Muscle layer of colon (tissue), 2 donors: ENCODE measurements around the gene DENND11.

ENCODE experiments used
- H3K27ac ChIP-seq: one replicate; pipeline ENCODE4 v1.7.0; 2013; ENCODE audit warnings: low read depth, mild to moderate bottlenecking, low read length, moderate library complexity
- H3K27me3 ChIP-seq, 2 donors: one replicate each; pipeline ENCODE4 v1.7.0; 2013; ENCODE audit warnings: low read length in 2 of 2, mild to moderate bottlenecking in 2 of 2; ENCODE audit not compliant: insufficient read depth in 2 of 2, control insufficient read depth in 1 of 2
- H3K36me3 ChIP-seq: one replicate; pipeline ENCODE4 v1.7.0; 2013; ENCODE audit warnings: mild to moderate bottlenecking, low read length; ENCODE audit not compliant: insufficient read depth
- H3K4me1 ChIP-seq: one replicate; pipeline ENCODE4 v1.7.0; 2013; ENCODE audit warnings: mild to moderate bottlenecking, low read length; ENCODE audit not compliant: insufficient read depth
- H3K4me3 ChIP-seq, 2 donors: one replicate each; pipeline ENCODE4 v1.7.0; 2013; ENCODE audit warnings: low read length in 2 of 2, low read depth in 1 of 2, mild to moderate bottlenecking in 1 of 2, moderate library complexity in 1 of 2
- H3K9ac ChIP-seq: one replicate; pipeline ENCODE4 v1.7.0; 2013; ENCODE audit warnings: low read length
- H3K9me3 ChIP-seq: one replicate; pipeline ENCODE4 v1.7.0; 2013; ENCODE audit warnings: mild to moderate bottlenecking, low read length
- donor health status: abdominal sarcoma.
- donor health status: Adenocarcinoma of cecum.

The DENND11 gene

DNA sequence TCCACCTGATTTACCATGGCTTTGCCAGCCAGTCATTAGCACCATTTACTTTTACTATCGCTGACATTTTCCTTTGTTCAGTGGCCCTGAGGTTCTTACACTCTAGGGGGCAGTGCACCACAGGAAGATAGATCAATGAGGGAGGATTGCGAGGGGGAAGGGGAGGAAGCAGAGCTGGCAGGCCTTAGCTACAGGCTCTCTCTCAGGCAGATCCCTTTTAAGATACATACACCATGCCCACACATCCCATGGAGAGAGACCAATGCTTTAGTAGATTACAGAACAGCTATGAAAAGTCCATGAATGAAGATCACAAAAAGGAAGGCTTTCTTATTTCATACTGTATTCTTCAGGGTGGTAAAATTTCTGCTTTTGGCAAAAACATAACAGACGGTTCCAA is 47.4 kb downstream of the DENND11 start:
- H3K9me3 ChIP-seq = no peaks in the 10 kb centered on the region
- no peak overlapping the region for H3K27ac ChIP-seq
- peaks cover 11% of the 10 kb centered on the region for H3K4me1 ChIP-seq
- no peaks in the 10 kb centered on the region for H3K27me3 ChIP-seq
- H3K4me3 ChIP-seq = no peak overlapping the region
- H3K36me3 ChIP-seq = peaks cover 11% of the 10 kb centered on the region
- H3K9ac ChIP-seq = no peak overlapping the region

DNA sequence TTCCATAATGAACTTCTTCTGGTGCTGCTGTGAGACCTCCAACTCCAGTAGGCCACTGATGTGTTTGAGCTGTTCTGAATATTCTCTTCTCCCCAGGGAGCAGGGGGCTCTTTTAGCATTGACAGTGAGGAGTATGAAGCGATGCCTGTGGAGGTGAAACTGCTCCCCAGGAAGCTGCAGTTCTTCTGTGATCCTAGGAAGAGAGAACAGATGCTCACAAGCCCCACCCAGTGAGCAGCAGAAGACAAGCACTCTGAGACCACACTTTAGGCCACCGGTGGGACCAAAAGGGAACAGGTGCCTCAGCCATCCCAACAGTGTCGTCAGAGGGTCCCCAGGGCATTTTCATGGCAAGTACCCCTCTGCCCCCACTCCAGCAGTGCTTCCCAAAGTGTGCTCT is 49.3 kb downstream of the DENND11 start:
- no peaks in the 10 kb centered on the region for H3K9me3 ChIP-seq
- H3K4me3 ChIP-seq = no peak overlapping the region
- H3K36me3 ChIP-seq = peaks cover 10% of the 10 kb centered on the region
- no peak overlapping the region for H3K27ac ChIP-seq
- no peak overlapping the region for H3K9ac ChIP-seq
- peaks cover 21% of the 10 kb centered on the region for H3K4me1 ChIP-seq
- no peaks in the 10 kb centered on the region for H3K27me3 ChIP-seq
